ES-I3 (cell line): ENCODE measurements around the gene C22orf23.
"Not testable (repeated sequence)": the region's sequence is repeated elsewhere in the genome, so short reads cannot be mapped to it uniquely, and the experiment has no call there.

Source experiments
- H3K36me3 ChIP-seq: 2 replicates; pipeline ENCODE4 v1.6.1; 2013; ENCODE audit warnings: mild to moderate bottlenecking, low read length, control low read depth, moderate library complexity; ENCODE audit not compliant: insufficient read depth
- H3K4me1 ChIP-seq: 2 replicates; pipeline ENCODE4 v1.6.1; 2013; ENCODE audit warnings: mild to moderate bottlenecking, control low read depth, low read length; ENCODE audit not compliant: insufficient read depth
- H3K9ac ChIP-seq: 2 replicates; pipeline ENCODE4 v1.6.1; 2013; ENCODE audit warnings: low read depth, mild to moderate bottlenecking, low read length, moderate library complexity
- H3K9me3 ChIP-seq: 2 replicates; pipeline ENCODE4 v1.6.1; 2013; ENCODE audit warnings: mild to moderate bottlenecking, low read length, moderate library complexity; ENCODE audit not compliant: control insufficient read depth, insufficient read depth

The C22orf23 gene

DNA sequence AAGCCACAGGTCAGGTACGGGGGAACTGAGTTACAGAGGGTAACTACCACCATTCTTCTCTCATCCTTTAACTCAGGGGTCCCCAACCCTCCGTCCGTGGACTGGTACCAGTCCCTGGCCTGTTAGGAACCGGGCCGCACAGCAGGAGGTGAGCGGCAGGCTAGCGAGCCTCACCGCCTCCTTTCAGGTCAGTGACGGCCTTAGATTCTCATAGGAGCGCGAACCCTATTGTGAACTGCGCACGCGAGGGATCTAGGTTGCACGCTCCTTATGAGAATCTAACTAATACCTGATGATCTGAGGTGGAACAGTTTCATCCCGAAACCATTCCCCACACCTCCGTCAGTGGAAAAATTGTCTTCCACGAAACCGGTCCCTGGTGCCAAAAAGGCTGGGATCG, 772 bp downstream of the C22orf23 start:
- not testable (repeated sequence) for H3K9me3 ChIP-seq, H3K36me3 ChIP-seq, H3K4me1 ChIP-seq
- H3K9ac ChIP-seq: peak overlapping the region; percentile 79; the same call in 1 of the 2 replicates

DNA sequence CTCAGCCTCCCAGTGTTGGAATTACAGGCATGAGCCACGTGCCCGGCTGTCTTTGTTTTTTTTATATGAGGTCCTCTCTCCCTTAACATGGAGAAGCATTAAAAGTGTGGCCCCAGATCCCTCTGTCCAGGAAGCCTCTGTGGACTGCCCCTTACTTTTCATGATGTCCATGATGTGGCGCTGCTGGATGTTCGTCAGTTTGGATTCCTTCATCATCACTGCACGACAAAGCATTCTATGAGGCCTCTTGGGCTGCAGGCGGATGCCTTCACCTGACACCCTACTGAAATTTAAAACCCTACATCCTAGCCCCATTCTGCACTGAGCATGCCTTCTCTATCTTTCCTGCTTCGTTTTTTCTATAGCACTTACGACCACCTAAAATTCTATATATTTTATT, 2.1 kb downstream of the C22orf23 start:
- Histone ChIP-seq H3K36me3 (no peaks in the 10 kb centered on the region), H3K9me3 (no peaks in the 10 kb centered on the region), H3K9ac (no peak overlapping the region), H3K4me1 (no peaks in the 10 kb centered on the region)

DNA sequence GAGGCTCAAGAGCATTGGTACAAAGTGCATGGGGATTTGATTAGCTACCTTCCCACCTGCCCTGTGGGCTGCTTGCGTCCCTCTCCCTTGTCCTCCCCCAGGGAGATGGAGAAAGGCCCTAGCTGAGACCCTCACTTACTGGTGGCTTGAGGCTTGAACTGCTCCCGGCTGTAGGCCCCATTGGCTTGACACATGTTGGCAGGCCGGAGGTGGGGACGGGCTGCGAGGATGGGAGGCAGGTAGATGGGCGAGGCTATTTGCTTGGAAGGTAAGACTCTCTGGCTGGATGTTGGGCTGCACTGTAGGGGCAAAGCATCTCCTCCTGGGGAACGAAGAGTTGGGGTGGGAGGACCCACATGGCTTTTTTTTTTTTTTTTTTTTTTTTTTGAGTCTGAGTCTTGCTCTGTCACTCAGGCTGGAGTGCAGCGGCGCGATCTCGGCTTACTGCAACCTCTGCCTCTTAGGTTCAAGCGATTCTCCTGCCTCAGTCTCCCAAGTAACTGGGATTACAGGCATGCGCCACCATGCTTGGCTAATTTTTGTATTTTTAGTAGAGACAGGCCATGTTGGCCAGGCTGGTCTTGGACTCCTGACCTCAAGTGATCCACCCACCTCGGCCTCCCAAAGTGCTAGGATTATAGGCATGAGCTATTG, 6.1 kb downstream of the C22orf23 start:
- not testable (repeated sequence) for H3K9me3 ChIP-seq, H3K9ac ChIP-seq, H3K36me3 ChIP-seq, H3K4me1 ChIP-seq

DNA sequence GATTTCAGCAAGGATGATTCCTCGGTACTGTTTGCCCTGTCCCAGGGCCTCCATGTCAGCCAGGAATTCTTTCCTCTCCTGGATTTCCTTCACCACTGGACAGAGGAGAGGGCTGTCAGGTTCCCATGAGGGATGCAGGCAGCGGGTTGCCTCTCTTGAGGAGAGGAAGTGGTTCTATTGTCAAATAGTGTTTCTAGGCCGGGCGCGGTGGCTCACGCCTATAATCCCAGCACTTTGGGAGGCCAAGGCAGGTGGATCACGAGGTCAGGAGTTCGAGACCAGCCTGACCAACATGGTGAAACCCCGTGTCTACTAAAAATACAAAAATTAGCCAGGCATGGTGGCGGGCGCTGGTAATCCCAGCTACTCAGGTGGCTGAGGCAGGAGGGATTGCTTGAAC, 9.0 kb downstream of the C22orf23 start:
- not testable (repeated sequence) for H3K4me1 ChIP-seq

DNA sequence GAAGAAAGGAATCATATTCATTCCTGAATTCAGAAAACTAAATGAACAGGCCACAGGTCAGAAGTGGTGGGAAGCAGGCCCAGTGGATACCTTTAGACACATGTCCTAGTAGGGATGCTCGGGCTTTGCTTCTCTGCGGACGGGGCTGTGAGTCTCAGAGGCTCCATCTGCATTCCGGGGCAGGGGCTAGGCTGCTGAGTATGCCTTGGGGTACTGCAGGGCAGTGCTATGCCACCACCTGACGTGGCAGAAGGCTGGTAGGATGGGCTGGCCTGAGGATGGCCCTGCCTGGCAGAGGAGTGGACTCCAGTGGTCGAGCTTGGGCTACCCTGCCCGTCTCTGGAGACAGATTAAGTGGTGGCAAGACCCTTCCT, 9.6 kb downstream of the C22orf23 start:
- Histone ChIP-seq H3K9ac (no peak overlapping the region), H3K4me1 (no peaks in the 10 kb centered on the region), H3K9me3 (no peaks in the 10 kb centered on the region)

More for the DNA sequence above, 9.0 kb downstream of the C22orf23 start:
- not testable (repeated sequence) for H3K36me3 ChIP-seq, H3K9ac ChIP-seq, H3K9me3 ChIP-seq

DNA sequence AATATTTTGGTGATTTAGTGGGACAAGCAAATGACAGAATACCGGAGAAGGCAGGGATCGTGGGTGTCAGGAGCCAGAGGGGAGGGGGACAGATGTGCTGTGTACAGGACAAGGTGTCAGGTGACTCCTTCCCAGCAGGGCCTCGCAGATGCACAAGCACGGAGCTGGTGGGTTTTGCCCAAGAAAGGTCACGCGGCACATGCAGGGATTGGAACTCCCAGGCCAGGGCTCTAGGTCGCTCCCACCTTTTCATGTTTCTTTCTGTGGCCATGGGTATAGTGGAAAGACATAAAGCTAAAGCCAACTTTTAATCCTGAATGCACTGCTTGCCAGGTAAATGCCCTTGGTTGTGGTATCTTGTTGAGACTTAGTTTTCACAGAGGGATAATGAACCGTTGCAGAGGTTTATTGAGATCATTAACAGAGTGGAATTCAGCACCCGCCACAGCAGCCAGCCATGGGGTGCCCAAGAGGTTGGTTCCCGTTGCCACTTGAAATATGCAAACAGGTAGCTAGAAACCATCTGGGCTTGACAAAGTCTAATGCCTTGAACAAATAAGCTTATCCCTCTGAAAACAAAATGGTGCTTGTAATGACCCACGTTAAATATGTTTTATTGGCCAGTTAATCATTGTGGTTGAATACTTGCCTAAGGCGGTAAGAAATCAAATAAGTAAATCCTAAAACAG, 10.1 kb downstream of the C22orf23 start:
- no peaks in the 10 kb centered on the region for H3K9me3 ChIP-seq
- H3K9ac ChIP-seq: no peak overlapping the region
- H3K36me3 ChIP-seq: peaks cover 7% of the 10 kb centered on the region; the same call in 1 of the 2 replicates
- no peaks in the 10 kb centered on the region for H3K4me1 ChIP-seq

More for the DNA sequence above, 9.6 kb downstream of the C22orf23 start:
- peaks cover 7% of the 10 kb centered on the region; the same call in 1 of the 2 replicates for H3K36me3 ChIP-seq

DNA sequence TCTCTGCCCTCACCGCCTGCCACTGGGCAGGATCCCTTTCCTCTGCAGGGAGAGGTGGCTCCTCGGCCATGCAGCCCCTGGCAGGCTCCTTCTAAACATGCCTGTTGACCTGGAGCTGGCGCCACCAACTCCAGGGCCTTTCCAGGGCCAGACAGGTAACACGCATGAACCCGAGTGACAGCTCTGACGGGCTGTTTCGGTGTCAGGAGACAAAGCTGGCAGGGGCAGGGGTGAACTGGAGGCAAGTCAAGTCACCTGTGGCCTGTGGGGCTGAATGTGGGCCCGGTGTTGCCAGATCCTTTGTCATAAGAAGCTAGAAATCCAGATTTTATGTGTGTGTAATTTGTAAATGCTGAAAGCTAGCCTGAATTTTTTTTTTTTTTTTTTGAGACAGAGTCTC, 11.3 kb downstream of the C22orf23 start:
- Histone ChIP-seq H3K9me3 (no peaks in the 10 kb centered on the region), H3K9ac (no peak overlapping the region), H3K4me1 (no peaks in the 10 kb centered on the region), H3K36me3 (peaks cover 7% of the 10 kb centered on the region; the same call in 1 of the 2 replicates)

DNA sequence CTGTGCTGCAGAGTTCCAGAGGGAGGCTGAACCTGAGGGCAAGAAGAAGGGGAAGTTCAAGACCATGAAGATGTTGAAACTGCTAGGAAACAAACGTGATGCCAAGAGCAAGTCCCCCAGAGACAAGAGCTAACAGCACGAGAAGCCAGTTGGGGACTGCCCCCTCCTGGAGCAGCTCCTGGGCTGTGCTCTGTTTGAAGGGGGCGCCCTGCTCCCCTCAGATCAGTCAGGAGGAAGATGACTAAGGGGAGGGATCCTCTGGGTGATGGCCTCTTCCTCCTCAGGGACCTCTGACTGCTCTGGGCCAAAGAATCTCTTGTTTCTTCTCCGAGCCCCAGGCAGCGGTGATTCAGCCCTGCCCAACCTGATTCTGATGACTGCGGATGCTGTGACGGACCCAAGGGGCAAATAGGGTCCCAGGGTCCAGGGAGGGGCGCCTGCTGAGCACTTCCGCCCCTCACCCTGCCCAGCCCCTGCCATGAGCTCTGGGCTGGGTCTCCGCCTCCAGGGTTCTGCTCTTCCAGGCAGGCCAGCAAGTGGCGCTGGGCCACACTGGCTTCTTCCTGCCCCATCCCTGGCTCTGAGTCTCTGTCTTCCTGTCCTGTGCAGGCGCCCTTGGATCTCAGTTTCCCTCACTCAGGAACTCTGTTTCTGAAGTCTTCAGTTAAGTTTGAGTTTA, 12.6 kb downstream of the C22orf23 start:
- Histone ChIP-seq H3K9me3 (no peaks in the 10 kb centered on the region), H3K9ac (no peak overlapping the region), H3K36me3 (peaks cover 7% of the 10 kb centered on the region; the same call in 1 of the 2 replicates), H3K4me1 (no peaks in the 10 kb centered on the region)

DNA sequence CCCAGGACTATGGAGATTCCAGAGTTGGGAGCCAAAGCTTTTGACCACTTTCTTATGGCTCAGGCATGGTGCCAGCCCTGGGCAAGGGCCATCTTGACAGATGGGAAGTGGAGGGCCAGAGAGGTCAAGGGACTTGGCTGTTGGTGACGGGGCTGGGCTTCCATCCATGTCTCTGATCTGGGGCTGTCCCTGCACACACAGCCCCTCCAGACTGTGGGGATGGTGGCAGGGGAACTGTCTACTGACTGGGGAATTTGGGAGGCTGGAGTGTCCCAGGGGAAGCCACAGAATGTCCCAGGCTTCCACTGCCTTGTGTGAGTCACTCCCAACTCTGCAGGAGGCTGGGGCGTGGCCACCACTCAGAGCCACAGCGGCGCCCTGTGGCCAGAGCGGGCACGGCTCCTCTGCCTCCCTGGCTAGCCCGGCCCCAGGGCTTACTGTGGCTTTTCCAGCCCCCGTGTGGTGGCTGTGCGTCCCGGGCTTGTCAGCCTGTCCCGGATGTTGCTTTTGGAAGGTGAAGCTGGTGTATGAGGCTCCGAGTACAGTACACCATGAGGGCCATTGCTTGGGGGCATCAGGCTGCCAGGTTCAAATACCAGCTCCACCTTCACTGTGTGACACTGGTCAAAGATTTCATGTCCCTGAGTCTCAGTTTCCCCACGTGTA, 19.6 kb downstream of the C22orf23 start:
- H3K4me1 ChIP-seq: no peaks in the 10 kb centered on the region; the same call in 1 of the 2 replicates
- no peak overlapping the region for H3K9ac ChIP-seq
- no peaks in the 10 kb centered on the region for H3K9me3 ChIP-seq
- no peaks in the 10 kb centered on the region; the same call in 1 of the 2 replicates for H3K36me3 ChIP-seq

DNA sequence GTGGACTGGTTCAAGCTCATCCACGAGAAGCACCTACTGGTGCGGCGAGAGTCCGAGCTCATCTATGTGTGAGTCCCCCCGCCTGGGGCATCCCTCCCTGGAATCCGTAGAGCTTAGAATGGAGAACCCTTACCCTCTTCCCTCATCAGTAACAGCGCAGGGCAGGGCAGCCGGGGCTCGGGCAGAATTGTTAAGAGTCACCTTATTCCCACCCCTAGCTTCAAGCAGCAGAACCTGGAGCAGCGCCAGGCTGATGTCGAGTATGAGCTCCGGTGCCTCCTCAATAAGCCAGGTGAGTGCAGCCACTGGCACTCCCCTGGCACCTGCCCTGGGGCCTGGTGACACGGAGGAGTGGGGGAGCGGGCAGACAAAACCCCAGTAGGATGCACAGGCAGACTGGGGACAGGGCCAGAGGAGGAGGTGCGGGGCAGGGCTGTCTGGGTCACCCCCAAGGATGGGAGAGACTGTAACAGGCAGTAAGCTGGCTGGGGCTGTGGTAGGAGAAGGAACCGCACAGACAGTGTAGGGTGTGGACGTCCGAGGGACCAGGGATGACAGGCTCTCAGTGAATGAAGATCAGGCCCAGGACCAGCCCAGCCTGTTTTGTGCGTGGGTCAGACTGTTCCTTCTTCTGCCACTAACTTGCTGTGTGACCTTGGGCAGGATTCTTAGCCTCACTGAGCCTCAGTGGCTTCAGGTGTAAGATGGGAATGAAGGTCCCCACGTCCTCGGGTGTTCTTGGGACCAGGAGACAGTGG, 20.4 kb downstream of the C22orf23 start:
- Histone ChIP-seq H3K36me3 (no peaks in the 10 kb centered on the region; the same call in 1 of the 2 replicates), H3K9ac (no peak overlapping the region), H3K9me3 (no peaks in the 10 kb centered on the region), H3K4me1 (no peaks in the 10 kb centered on the region; the same call in 1 of the 2 replicates)

DNA sequence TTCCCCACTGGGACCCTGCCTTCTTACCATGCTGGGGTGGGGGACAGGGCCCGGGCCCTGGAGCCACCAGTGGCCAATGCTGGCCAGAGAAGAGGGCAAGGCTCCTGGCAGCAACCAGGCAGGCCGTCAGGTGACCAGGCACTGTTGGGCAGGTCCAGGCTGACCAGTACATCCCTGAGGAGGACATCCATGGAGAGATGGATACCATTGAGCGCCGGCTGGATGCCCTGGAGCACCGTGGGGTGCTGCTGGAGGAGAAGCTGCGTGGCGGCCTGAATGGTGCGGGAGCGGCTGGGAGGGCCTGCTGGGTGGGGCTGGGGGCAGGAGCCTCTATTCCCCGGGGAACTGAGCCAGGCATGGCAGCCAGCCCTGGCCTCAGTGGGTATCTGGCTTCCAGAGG, 21.0 kb downstream of the C22orf23 start:
- Histone ChIP-seq H3K4me1 (no peaks in the 10 kb centered on the region; the same call in 1 of the 2 replicates), H3K9ac (no peak overlapping the region), H3K9me3 (no peaks in the 10 kb centered on the region), H3K36me3 (no peaks in the 10 kb centered on the region; the same call in 1 of the 2 replicates)

DNA sequence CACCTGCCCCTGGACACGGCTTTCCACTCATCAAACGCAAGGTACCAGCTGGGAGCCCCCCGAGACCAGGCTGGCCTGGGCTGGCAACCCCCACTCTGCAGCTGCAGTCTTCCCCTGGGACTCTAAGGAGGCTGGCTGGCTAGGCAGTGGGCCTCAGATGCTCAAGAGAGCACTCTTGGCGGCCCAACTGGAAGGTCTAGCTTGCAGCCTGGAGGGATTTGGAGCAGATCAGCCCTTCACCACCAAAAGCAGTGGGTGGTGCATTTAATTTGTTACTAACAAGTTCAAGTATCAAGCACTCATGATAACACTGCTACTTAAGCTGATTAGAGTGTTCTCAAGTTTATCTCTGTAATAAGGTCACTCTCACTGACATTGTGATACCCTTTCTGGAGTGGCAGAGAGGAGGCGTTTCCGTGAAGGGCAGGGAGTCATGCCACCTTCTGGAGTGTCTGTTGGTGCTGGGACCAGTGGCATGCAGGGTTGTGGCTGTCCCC, 21.5 kb downstream of the C22orf23 start:
- no peaks in the 10 kb centered on the region; the same call in 1 of the 2 replicates for H3K4me1 ChIP-seq
- no peaks in the 10 kb centered on the region; the same call in 1 of the 2 replicates for H3K36me3 ChIP-seq
- no peaks in the 10 kb centered on the region for H3K9me3 ChIP-seq
- H3K9ac ChIP-seq: no peak overlapping the region

DNA sequence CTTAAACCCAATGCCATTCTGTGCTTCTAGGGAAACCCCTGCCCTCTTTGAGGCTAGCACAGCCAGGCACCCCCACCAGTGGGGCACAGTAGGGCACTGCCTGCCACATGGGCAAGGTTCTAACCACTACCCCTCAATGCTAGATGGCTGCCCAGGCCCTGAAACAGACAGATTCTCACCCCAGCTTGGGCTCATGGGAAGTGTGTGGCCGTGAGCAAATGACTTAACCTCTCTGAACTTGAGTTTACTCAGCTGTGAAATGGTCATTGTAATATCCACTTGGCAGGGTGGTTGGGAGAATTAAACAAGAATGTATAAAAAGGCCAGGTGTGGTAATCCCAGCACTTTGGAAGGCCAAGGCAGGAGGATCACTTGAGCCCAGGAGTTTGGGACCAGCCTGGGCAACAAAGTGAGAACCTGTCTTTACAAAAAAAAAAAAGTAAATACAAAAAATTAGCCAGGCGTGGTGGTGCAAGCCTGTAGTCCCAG, 22.4 kb downstream of the C22orf23 start:
- Histone ChIP-seq H3K36me3 (no peaks in the 10 kb centered on the region; the same call in 1 of the 2 replicates), H3K9ac (no peak overlapping the region), H3K9me3 (no peaks in the 10 kb centered on the region), H3K4me1 (no peaks in the 10 kb centered on the region; the same call in 1 of the 2 replicates)
